MM.1S (cell line): ENCODE data around the gene ERICH6.

ENCODE experiments used
- DNase-seq: peaks from one replicate; pipeline ENCODE4 v3.0.0-alpha.2; 2015
- H2AFZ ChIP-seq: fragments of 300-600 bp; sonication (generic); 2 replicates; pipeline ENCODE4 v1.6.0; 2016; ENCODE audit warnings: antibody characterized with exemption, low read length
- H3F3A ChIP-seq: fragments of 300-600 bp; sonication (generic); 2 replicates; pipeline ENCODE4 v1.6.1; 2016; ENCODE audit warnings: mild to moderate bottlenecking, antibody characterized with exemption, low read length, moderate library complexity, mixed read lengths; ENCODE audit not compliant: insufficient read depth
- H3K27ac ChIP-seq: fragments of 300-600 bp; sonication (generic); 2 replicates; pipeline ENCODE4 v1.5.1; 2016; ENCODE audit warnings: mild to moderate bottlenecking, low read length
- H3K27me3 ChIP-seq: fragments of 300-600 bp; sonication (generic); replicated peaks from 2 replicates; pipeline ENCODE4 v1.6.0; 2016; ENCODE audit warnings: low read length; ENCODE audit not compliant: insufficient read depth
- H3K36me3 ChIP-seq: fragments of 300-600 bp; sonication (generic); replicated peaks from 2 replicates; pipeline ENCODE4 v1.6.1; 2016; ENCODE audit warnings: mild to moderate bottlenecking, low read length, mixed read lengths; ENCODE audit not compliant: insufficient read depth
- H3K4me1 ChIP-seq: fragments of 300-600 bp; sonication (generic); 2 replicates; pipeline ENCODE4 v1.6.1; 2016; ENCODE audit warnings: low read length, mixed read lengths
- H3K4me2 ChIP-seq: fragments of 300-600 bp; sonication (generic); 2 replicates; pipeline ENCODE4 v1.6.0; 2016; ENCODE audit warnings: low read depth, low read length
- H3K4me3 ChIP-seq: fragments of 300-600 bp; sonication (generic); 2 replicates; pipeline ENCODE4 v1.5.1; 2016; ENCODE audit warnings: low read length, mixed read lengths
- H3K79me2 ChIP-seq: fragments of 300-600 bp; sonication (generic); 2 replicates; pipeline ENCODE4 v1.6.1; 2016; ENCODE audit warnings: mixed run types, low read length, mixed read lengths
- H3K9ac ChIP-seq: fragments of 300-600 bp; sonication (generic); 2 replicates; pipeline ENCODE4 v1.6.1; 2016; ENCODE audit warnings: low read length, mixed read lengths
- H3K9me2 ChIP-seq: fragments of 300-600 bp; sonication (generic); replicated peaks from 2 replicates; pipeline ENCODE4 v1.6.1; 2016; ENCODE audit warnings: mild to moderate bottlenecking, low read length, mixed read lengths; ENCODE audit not compliant: insufficient read depth
- H3K9me3 ChIP-seq: fragments of 300-600 bp; sonication (generic); replicated peaks from 2 replicates; pipeline ENCODE4 v1.6.1; 2016; ENCODE audit warnings: mild to moderate bottlenecking, low read length, mixed read lengths; ENCODE audit not compliant: insufficient read depth
- H4K20me1 ChIP-seq: fragments of 300-600 bp; sonication (generic); 2 replicates; pipeline ENCODE4 v1.6.1; 2016; ENCODE audit warnings: mild to moderate bottlenecking, low read length, moderate library complexity, mixed read lengths; ENCODE audit not compliant: insufficient read depth
- EZH2 ChIP-seq: fragments of 300-600 bp; sonication (generic); optimal IDR thresholded peaks from 2 replicates; pipeline ENCODE3; 2017; ENCODE audit warnings: low read depth, mild to moderate bottlenecking, antibody characterized with exemption, low read length, mixed read lengths
- EZH2phosphoT487 ChIP-seq: fragments of 300-600 bp; sonication (generic); IDR thresholded peaks from 2 replicates; pipeline ENCODE4 v1.6.1; 2018; ENCODE audit warnings: antibody characterized with exemption, low read length
- TF ChIP-seq, protein P1 (sequence below): fragments of 300-600 bp; sonication (generic); IDR thresholded peaks from 2 replicates; pipeline ENCODE4 v1.5.1; 2016; ENCODE audit warnings: antibody characterized with exemption, low read length, mixed read lengths

The ERICH6 gene

DNA sequence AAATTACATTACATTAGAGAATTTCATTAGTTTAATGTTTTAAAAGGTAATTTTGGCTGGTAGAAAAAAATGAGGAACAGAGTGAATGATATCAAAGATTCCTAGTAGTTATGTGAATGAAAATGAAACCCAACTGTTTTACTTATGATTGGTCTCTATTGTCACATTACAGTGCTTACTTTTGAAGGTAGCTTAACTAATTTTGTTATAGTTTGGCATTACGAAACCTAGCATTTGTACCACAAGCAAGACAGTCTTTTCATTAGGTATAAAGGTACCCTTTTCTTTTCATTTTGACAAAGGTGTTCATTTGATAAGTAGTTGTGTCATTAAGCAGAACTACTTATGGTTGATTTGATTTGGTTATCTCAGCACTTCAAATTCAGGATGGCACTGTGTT, 93.7 kb downstream of the ERICH6 start:
- Histone ChIP-seq H3K4me3 (no peak overlapping the region), H3K27ac (no peak overlapping the region), H3K4me2 (peak overlapping the region; percentile 52; the same call in 1 of the 2 replicates), H3K9me3 (no peaks in the 10 kb centered on the region), H2AFZ (no peak overlapping the region), H3K4me1 (peaks cover 49% of the 10 kb centered on the region), H3K9ac (no peak overlapping the region), H3K27me3 (no peaks in the 10 kb centered on the region), H3K9me2 (no peaks in the 10 kb centered on the region), H3K36me3 (peaks cover 34% of the 10 kb centered on the region), H3K79me2 (peaks cover 95% of the 10 kb centered on the region), H4K20me1 (peaks cover 68% of the 10 kb centered on the region), H3F3A (peaks cover 18% of the 10 kb centered on the region; the same call in 1 of the 2 replicates)
- no peak for DNase-seq
- TF ChIP-seq, protein P1, sequence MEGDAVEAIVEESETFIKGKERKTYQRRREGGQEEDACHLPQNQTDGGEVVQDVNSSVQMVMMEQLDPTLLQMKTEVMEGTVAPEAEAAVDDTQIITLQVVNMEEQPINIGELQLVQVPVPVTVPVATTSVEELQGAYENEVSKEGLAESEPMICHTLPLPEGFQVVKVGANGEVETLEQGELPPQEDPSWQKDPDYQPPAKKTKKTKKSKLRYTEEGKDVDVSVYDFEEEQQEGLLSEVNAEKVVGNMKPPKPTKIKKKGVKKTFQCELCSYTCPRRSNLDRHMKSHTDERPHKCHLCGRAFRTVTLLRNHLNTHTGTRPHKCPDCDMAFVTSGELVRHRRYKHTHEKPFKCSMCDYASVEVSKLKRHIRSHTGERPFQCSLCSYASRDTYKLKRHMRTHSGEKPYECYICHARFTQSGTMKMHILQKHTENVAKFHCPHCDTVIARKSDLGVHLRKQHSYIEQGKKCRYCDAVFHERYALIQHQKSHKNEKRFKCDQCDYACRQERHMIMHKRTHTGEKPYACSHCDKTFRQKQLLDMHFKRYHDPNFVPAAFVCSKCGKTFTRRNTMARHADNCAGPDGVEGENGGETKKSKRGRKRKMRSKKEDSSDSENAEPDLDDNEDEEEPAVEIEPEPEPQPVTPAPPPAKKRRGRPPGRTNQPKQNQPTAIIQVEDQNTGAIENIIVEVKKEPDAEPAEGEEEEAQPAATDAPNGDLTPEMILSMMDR = no peak
- TF ChIP-seq EZH2 = no peak
- TF ChIP-seq EZH2phosphoT487 = no peak
